GM21526 (cell line): ENCODE measurements around the gene TMC5.
"Not testable (repeated sequence)": the region's sequence is repeated elsewhere in the genome, so short reads cannot be mapped to it uniquely, and the experiment has no call there.

ENCODE experiments used
- ATAC-seq: cut with Tn5 transposase; IDR thresholded peaks from one replicate; pipeline ENCODE4 v1.9.1; 2021; ENCODE audit warnings: moderate library complexity; ENCODE audit not compliant: unreplicated experiment, low FRiP score

Gene TMC5

GRCh38 chr16:19400711-19401110, 17.0 kb upstream of the TMC5 start:
- no peak for ATAC-seq

GRCh38 chr16:19406891-19407491, 10.7 kb upstream of the TMC5 start:
- ATAC-seq = no peak

GRCh38 chr16:19410435-19411171, 7.1 kb upstream of the TMC5 start:
- ATAC-seq = no peak

- no peak for ATAC-seq
Measured at GRCh38 chr16:19411298-19411697, 6.4 kb upstream of the TMC5 start.

- not testable (repeated sequence) for ATAC-seq
Measured at GRCh38 chr16:19412055-19412454, 5.6 kb upstream of the TMC5 start.

- ATAC-seq = no peak
Measured at GRCh38 chr16:19415461-19415860, 2.2 kb upstream of the TMC5 start.

- no peak for ATAC-seq
Measured at GRCh38 chr16:19415918-19416317, 1.8 kb upstream of the TMC5 start.

GRCh38 chr16:19418200-19418599, 517 bp downstream of the TMC5 start:
- ATAC-seq = no peak

- no peak for ATAC-seq
Measured at GRCh38 chr16:19419698-19420075, 2.0 kb downstream of the TMC5 start.

- no peak for ATAC-seq
Measured at GRCh38 chr16:19424478-19424877, 6.8 kb downstream of the TMC5 start.

- no peak for ATAC-seq
Measured at GRCh38 chr16:19430345-19430744, 12.7 kb downstream of the TMC5 start.

GRCh38 chr16:19431636-19432340, 14.1 kb downstream of the TMC5 start:
- ATAC-seq = no peak

GRCh38 chr16:19432429-19432828, 14.7 kb downstream of the TMC5 start:
- ATAC-seq = no peak

- no peak for ATAC-seq
Measured at GRCh38 chr16:19434584-19434983, 16.9 kb downstream of the TMC5 start.

- no peak for ATAC-seq
Measured at GRCh38 chr16:19436540-19436939, 18.9 kb downstream of the TMC5 start.

- ATAC-seq = no peak
Measured at GRCh38 chr16:19437280-19437679, 19.6 kb downstream of the TMC5 start.

- ATAC-seq = no peak
Measured at GRCh38 chr16:19438739-19439138, 21.1 kb downstream of the TMC5 start.

GRCh38 chr16:19439483-19439882, 21.8 kb downstream of the TMC5 start:
- no peak for ATAC-seq

GRCh38 chr16:19443659-19444058, 26.0 kb downstream of the TMC5 start:
- no peak for ATAC-seq

GRCh38 chr16:19446300-19446846, 28.7 kb downstream of the TMC5 start:
- ATAC-seq = no peak

- no peak for ATAC-seq
Measured at GRCh38 chr16:19446886-19447285, 29.2 kb downstream of the TMC5 start.
